HEK293 (cell line): Measurements from ENCODE around the gene CCDC12.

ENCODE experiments used
- CTCF ChIA-PET: fragments of 350-600 bp; formaldehyde crosslinking; extraction: SDS; loops from one replicate; lab custom pipeline; 2021; ENCODE audit warnings: antibody characterized with exemption; lab: Yijun Ruan, JAX
- POLR2A ChIA-PET: fragments of 300-600 bp; formaldehyde crosslinking; extraction: SDS; loops from one replicate; lab custom pipeline; 2020; ENCODE audit warnings: antibody characterized with exemption, inconsistent platforms; lab: Yijun Ruan, JAX
- H3K27ac ChIP-seq: fragments of 200-500 bp; sonication (Bioruptor generic); 2 replicates; pipeline ENCODE4 v1.5.1; 2014; ENCODE audit warnings: low read depth, low read length, control low read depth, inconsistent platforms; ENCODE audit errors: extremely low read depth
- H3K36me3 ChIP-seq, 2 experiments: fragments of 200-500 bp in 1 of 2; sonication (Bioruptor generic) in 1 of 2; 1 replicate in 1 of 2; 2 replicates in 1 of 2; pipeline ENCODE4 v1.5.1; 2014 to 2017; ENCODE audit warnings: inconsistent platforms in 2 of 2, low read length in 2 of 2; ENCODE audit not compliant: control insufficient read depth in 2 of 2, insufficient read depth in 1 of 2
- H3K4me1 ChIP-seq: fragments of 200-500 bp; sonication (Bioruptor generic); 2 replicates; pipeline ENCODE4 v1.5.1; 2014; ENCODE audit warnings: mild to moderate bottlenecking, low read length, inconsistent platforms; ENCODE audit not compliant: control insufficient read depth, insufficient read depth
- H3K4me3 ChIP-seq: 2 replicates; pipeline ENCODE4 v1.5.1; 2011; ENCODE audit warnings: low read depth, mild to moderate bottlenecking, control low read depth, low read length, moderate library complexity
- H3K9me3 ChIP-seq: fragments of 200-500 bp; sonication (Bioruptor generic); 2 replicates; pipeline ENCODE4 v1.5.1; 2014; ENCODE audit warnings: low read depth, low read length, inconsistent platforms; ENCODE audit not compliant: control insufficient read depth, insufficient read depth
- KLF8 ChIP-seq: fragments of 450-650 bp; formaldehyde crosslinking; IDR thresholded peaks from 2 replicates; pipeline ENCODE4 v1.5.1; 2016; ENCODE audit warnings: missing biosample characterization, missing genetic modification characterization
- TCF7L2 ChIP-seq: IDR thresholded peaks from 2 replicates; pipeline ENCODE4 v1.6.1; 2011; ENCODE audit warnings: low read depth, mild to moderate bottlenecking, inconsistent platforms, low read length, moderate library complexity, borderline replicate concordance
- YY2 ChIP-seq: fragments of 450-650 bp; formaldehyde crosslinking; IDR thresholded peaks from 2 replicates; pipeline ENCODE4 v1.5.1; 2016; ENCODE audit warnings: missing biosample characterization, missing genetic modification characterization
- ZFP3 ChIP-seq: fragments of 450-650 bp; formaldehyde crosslinking; IDR thresholded peaks from 2 replicates; pipeline ENCODE4 v1.5.1; 2016; ENCODE audit warnings: low read depth, missing biosample characterization, missing genetic modification characterization
- ZFP69B ChIP-seq: fragments of 450-650 bp; formaldehyde crosslinking; IDR thresholded peaks from 2 replicates; pipeline ENCODE4 v1.5.1; 2016; ENCODE audit warnings: missing biosample characterization, missing genetic modification characterization
- ZIC2 ChIP-seq: fragments of 450-650 bp; formaldehyde crosslinking; IDR thresholded peaks from 2 replicates; pipeline ENCODE4 v1.5.1; 2016; ENCODE audit warnings: missing biosample characterization, missing genetic modification characterization
- ZNF202 ChIP-seq: fragments of 450-650 bp; formaldehyde crosslinking; IDR thresholded peaks from 2 replicates; pipeline ENCODE4 v1.5.1; 2016; ENCODE audit warnings: missing biosample characterization, missing genetic modification characterization, borderline replicate concordance
- ZNF248 ChIP-seq: fragments of 450-650 bp; formaldehyde crosslinking; IDR thresholded peaks from 2 replicates; pipeline ENCODE4 v1.5.1; 2017; ENCODE audit warnings: missing biosample characterization, missing genetic modification characterization
- ZNF341 ChIP-seq: fragments of 450-650 bp; formaldehyde crosslinking; IDR thresholded peaks from 2 replicates; pipeline ENCODE4; 2016; ENCODE audit warnings: low read depth, missing biosample characterization, missing genetic modification characterization
- ZNF433 ChIP-seq: fragments of 450-650 bp; formaldehyde crosslinking; IDR thresholded peaks from 2 replicates; pipeline ENCODE4 v1.5.1; 2016; ENCODE audit warnings: missing biosample characterization, missing genetic modification characterization, low read depth
- ZNF48 ChIP-seq: fragments of 450-650 bp; formaldehyde crosslinking; IDR thresholded peaks from 2 replicates; pipeline ENCODE4 v1.5.1; 2016; ENCODE audit warnings: missing biosample characterization, missing genetic modification characterization
- TF ChIP-seq, protein P1 (sequence below): fragments of 450-650 bp; formaldehyde crosslinking; IDR thresholded peaks from 2 replicates; pipeline ENCODE4 v1.5.1; 2016; ENCODE audit warnings: missing biosample characterization, missing genetic modification characterization
- TF ChIP-seq, protein P2 (sequence below): fragments of 450-650 bp; formaldehyde crosslinking; IDR thresholded peaks from 2 replicates; pipeline ENCODE4 v1.5.1; 2016; ENCODE audit warnings: missing biosample characterization, missing genetic modification characterization
- TF ChIP-seq, protein P3 (sequence below): fragments of 450-650 bp; formaldehyde crosslinking; IDR thresholded peaks from 2 replicates; pipeline ENCODE4 v1.5.1; 2016; ENCODE audit warnings: missing biosample characterization, missing genetic modification characterization

Gene CCDC12

DNA sequence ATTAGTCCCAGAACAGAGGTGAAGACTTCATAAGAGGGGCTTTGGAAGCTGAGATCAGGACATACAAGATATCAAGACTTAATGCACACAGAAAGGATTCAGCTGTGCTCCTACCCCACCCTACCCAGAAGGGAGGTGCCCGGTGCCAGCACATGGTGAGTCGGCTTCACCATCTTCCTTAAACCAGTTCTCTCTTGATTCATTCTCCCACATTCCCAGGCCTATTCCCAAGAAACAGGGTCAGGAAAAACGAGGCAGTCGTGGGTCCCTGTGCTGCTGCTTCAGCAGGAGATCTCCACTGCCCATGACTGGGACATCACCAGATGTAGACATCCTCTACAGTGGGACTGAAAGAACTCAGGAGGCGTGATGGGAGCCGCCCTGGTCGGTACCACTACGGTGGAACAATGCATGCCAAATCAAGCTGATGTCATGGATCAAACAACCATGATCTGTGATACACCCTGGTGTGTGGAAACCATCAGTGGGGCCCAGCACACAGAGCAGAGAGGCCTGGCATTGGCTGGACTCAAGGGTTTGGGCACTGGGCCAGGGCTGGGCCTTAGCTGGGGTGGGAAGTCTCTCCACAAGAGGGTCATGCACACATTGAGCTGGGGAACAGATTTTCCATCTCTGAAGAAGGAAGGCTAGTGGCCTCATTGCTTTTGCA, 41.9 kb downstream of the CCDC12 start:
- TF ChIP-seq TCF7L2 (no peak), YY2 (no peak), ZFP3 (tag by site-specific recombination) (no peak), ZNF433 (tag by site-specific recombination) (no peak), ZFP69B (tag by site-specific recombination) (peak; percentile 92), ZNF248 (tag by site-specific recombination) (no peak), ZIC2 (peak; percentile 13; the same call in 1 of the 2 replicates)
- TF ChIP-seq, protein P1, sequence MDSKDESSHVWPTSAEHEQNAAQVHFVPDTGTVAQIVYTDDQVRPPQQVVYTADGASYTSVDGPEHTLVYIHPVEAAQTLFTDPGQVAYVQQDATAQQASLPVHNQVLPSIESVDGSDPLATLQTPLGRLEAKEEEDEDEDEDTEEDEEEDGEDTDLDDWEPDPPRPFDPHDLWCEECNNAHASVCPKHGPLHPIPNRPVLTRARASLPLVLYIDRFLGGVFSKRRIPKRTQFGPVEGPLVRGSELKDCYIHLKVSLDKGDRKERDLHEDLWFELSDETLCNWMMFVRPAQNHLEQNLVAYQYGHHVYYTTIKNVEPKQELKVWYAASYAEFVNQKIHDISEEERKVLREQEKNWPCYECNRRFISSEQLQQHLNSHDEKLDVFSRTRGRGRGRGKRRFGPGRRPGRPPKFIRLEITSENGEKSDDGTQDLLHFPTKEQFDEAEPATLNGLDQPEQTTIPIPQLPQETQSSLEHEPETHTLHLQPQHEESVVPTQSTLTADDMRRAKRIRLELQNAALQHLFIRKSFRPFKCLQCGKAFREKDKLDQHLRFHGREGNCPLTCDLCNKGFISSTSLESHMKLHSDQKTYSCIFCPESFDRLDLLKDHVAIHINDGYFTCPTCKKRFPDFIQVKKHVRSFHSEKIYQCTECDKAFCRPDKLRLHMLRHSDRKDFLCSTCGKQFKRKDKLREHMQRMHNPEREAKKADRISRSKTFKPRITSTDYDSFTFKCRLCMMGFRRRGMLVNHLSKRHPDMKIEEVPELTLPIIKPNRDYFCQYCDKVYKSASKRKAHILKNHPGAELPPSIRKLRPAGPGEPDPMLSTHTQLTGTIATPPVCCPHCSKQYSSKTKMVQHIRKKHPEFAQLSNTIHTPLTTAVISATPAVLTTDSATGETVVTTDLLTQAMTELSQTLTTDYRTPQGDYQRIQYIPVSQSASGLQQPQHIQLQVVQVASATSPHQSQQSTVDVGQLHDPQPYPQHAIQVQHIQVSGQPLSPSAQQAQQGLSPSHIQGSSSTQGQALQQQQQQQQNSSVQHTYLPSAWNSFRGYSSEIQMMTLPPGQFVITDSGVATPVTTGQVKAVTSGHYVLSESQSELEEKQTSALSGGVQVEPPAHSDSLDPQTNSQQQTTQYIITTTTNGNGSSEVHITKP (tag by site-specific recombination) = peak; percentile 36; the same call in 1 of the 2 replicates
- TF ChIP-seq, protein P2, sequence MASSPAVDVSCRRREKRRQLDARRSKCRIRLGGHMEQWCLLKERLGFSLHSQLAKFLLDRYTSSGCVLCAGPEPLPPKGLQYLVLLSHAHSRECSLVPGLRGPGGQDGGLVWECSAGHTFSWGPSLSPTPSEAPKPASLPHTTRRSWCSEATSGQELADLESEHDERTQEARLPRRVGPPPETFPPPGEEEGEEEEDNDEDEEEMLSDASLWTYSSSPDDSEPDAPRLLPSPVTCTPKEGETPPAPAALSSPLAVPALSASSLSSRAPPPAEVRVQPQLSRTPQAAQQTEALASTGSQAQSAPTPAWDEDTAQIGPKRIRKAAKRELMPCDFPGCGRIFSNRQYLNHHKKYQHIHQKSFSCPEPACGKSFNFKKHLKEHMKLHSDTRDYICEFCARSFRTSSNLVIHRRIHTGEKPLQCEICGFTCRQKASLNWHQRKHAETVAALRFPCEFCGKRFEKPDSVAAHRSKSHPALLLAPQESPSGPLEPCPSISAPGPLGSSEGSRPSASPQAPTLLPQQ (tag by site-specific recombination) = peak; percentile 97
- TF ChIP-seq, all 188 proteins: peak for 4
- ChIA-PET CTCF (interaction anchor here (0.6 to 1.9 kb wide), 9 partner anchors 11 to 465 kb away, joined by 3 to 8 read pairs (median 4); no protein-coding TSS in a partner anchor), POLR2A (interaction anchor here (0.7 to 1.2 kb wide), 2 partner anchors 42 to 45 kb away, joined by 5 to 6 read pairs; partner anchors contain the start of genes CCDC12 and NBEAL2)
- H3K4me1 ChIP-seq = peaks cover 11% of the 10 kb centered on the region
- H3K36me3 ChIP-seq = peaks cover 3 to 55% of the 10 kb centered on the region in 2 experiments; a peak in 2 of 3 replicates
- no peak overlapping the region for H3K27ac ChIP-seq
- H3K9me3 ChIP-seq = no peaks in the 10 kb centered on the region
- no peak overlapping the region for H3K4me3 ChIP-seq

DNA sequence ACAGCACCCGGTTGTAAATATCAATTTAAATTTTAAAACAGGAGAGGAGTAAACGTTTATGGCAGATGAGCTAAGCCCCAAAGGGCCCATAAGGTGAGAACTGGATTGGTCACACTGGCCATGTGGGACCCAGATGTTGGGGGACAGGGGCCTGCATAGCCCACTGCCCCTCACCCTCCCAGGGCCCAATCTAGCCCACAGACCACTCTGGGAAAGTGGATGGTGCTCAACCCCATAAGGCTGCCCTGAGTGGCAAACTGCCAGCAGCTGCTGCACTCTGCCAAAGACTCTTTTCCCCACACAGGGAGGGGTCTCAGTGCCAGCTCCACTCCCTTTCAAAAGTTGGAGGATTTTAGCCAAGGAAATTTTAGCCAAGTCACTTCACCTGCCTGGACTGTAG, 42.5 kb downstream of the CCDC12 start:
- POLR2A ChIA-PET = no interaction called here
- TF ChIP-seq, protein P3, sequence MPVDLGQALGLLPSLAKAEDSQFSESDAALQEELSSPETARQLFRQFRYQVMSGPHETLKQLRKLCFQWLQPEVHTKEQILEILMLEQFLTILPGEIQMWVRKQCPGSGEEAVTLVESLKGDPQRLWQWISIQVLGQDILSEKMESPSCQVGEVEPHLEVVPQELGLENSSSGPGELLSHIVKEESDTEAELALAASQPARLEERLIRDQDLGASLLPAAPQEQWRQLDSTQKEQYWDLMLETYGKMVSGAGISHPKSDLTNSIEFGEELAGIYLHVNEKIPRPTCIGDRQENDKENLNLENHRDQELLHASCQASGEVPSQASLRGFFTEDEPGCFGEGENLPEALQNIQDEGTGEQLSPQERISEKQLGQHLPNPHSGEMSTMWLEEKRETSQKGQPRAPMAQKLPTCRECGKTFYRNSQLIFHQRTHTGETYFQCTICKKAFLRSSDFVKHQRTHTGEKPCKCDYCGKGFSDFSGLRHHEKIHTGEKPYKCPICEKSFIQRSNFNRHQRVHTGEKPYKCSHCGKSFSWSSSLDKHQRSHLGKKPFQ (tag by site-specific recombination) = peak; percentile 88
- TF ChIP-seq ZNF202 (tag by site-specific recombination) (no peak), ZNF48 (tag by site-specific recombination) (no peak)
- TF ChIP-seq, all 188 proteins: peak for 1
- peaks cover 11% of the 10 kb centered on the region for H3K4me1 ChIP-seq
- CTCF ChIA-PET = interaction anchor here (0.6 to 1.9 kb wide), 5 partner anchors 10 to 83 kb away, joined by 3 to 6 read pairs (median 4); no protein-coding TSS in a partner anchor
- no peaks in the 10 kb centered on the region for H3K9me3 ChIP-seq
- H3K4me3 ChIP-seq = no peak overlapping the region
- peaks cover 3 to 53% of the 10 kb centered on the region in 2 experiments; a peak in 2 of 3 replicates for H3K36me3 ChIP-seq
- H3K27ac ChIP-seq = no peak overlapping the region

DNA sequence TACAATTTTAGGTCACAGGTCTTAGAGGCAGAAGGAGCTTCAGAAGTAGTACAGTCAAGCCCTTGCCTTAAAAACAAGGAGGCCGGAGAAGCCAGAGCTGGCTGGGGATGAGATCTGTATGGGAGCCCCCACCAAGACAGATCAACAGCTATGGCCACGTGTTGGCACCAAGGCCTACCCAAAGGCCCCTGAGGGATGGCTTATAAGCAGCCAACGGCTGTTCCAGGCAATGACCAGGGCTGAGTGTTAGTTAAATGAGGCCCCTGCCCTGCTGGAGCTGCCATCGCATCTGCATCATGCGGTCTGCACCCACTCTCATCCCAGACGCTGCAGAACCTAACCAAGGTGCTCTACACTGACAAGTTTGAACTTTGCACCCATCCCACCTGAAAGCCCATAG, 43.3 kb downstream of the CCDC12 start:
- Histone ChIP-seq H3K9me3 (no peaks in the 10 kb centered on the region), H3K27ac (no peak overlapping the region)
- CTCF ChIA-PET = interaction anchor here (0.6 to 1.9 kb wide), 4 partner anchors 9 to 657 kb away, joined by 3 to 6 read pairs (median 4); no protein-coding TSS in a partner anchor
- TF ChIP-seq ZNF341 (peak; percentile 55; the same call in 1 of the 2 replicates), KLF8 (no peak)
- TF ChIP-seq, all 188 proteins: peak for 1
- Histone ChIP-seq H3K4me1 (peaks cover 11% of the 10 kb centered on the region), H3K4me3 (no peak overlapping the region), H3K36me3 (peaks cover 0 to 55% of the 10 kb centered on the region in 2 experiments; a peak in 1 of 3 replicates)
- POLR2A ChIA-PET = no interaction called here
